ENCODE data around the gene HEBP1.

- TF ChIP-seq CTCF (IDR thresholded peaks at IDR 0.05; ENCODE audit: low read depth, low read length), result no peak
- no peak for TF ChIP-seq EZH2phosphoT487 (IDR thresholded peaks at IDR 0.05; ENCODE audit: low read depth)
Measured at GRCh38 chr12:12938541-12938940, 61.5 kb downstream of the HEBP1 start.

Data from OCI-LY3 (cell line).